Common myeloid progenitor, CD34-positive (primary cell): Measurements from ENCODE around the gene BTK.
A peak's percentile ranks its signal among the peaks of the same experiment; 100 is the strongest.

Experiments used
- CTCF ChIA-PET: fragments of 350-600 bp; sonication (Branson Sonifier 250); formaldehyde crosslinking; loops from one replicate; lab custom pipeline; 2021; ENCODE audit warnings: antibody characterized with exemption; lab: Charles Lee
- POLR2A ChIA-PET: fragments of 350-600 bp; sonication (Branson Sonifier 250); formaldehyde crosslinking; loops from one replicate; lab custom pipeline; 2021; ENCODE audit warnings: antibody characterized with exemption; lab: Charles Lee
- DNase-seq, 3 donors: peaks; one replicate each; pipeline versions ENCODE4 v3.0.0 to v3.0.0-alpha.2; 2013
- H3K27ac ChIP-seq, 2 experiments: 1 replicate in 1 of 2; 2 replicates in 1 of 2; pipeline ENCODE4 v1.7.0; 2013; ENCODE audit warnings: inconsistent platforms in 2 of 2, low read length in 2 of 2, mild to moderate bottlenecking in 2 of 2, low read depth in 1 of 2, moderate library complexity in 1 of 2; ENCODE audit not compliant: severe bottlenecking in 2 of 2, insufficient read depth in 1 of 2, poor library complexity in 1 of 2
- H3K27me3 ChIP-seq, 5 experiments: replicated peaks in 2 of 5; 1 replicate in 3 of 5; 2 replicates in 2 of 5; pipeline versions ENCODE4 v1.6.1 to v1.7.0; 2013; ENCODE audit warnings: low read length in 4 of 5, mild to moderate bottlenecking in 2 of 5, moderate library complexity in 2 of 5, inconsistent platforms in 1 of 5; ENCODE audit not compliant: insufficient read depth in 5 of 5, control insufficient read depth in 4 of 5
- H3K36me3 ChIP-seq, 4 experiments: 1 replicate in 2 of 4; 2 replicates in 2 of 4; pipeline versions ENCODE4 v1.6.1 to v1.7.0; 2013; ENCODE audit warnings: low read length in 3 of 4, control low read depth in 1 of 4, mild to moderate bottlenecking in 1 of 4; ENCODE audit not compliant: control insufficient read depth in 4 of 4, insufficient read depth in 4 of 4
- H3K4me1 ChIP-seq, 4 experiments: 1 replicate in 3 of 4; 2 replicates in 1 of 4; pipeline versions ENCODE4 v1.6.1 to v1.7.1; 2013; ENCODE audit warnings: low read length in 3 of 4, mild to moderate bottlenecking in 3 of 4, control low read depth in 1 of 4, inconsistent platforms in 1 of 4, moderate library complexity in 1 of 4; ENCODE audit not compliant: control insufficient read depth in 4 of 4, insufficient read depth in 4 of 4; ENCODE audit errors: control extremely low read depth in 1 of 4
- H3K4me3 ChIP-seq, 7 experiments: 1 replicate in 4 of 7; 2 replicates in 3 of 7; pipeline versions ENCODE4 v1.5.1 to v1.7.0; 2013; ENCODE audit warnings: mild to moderate bottlenecking in 7 of 7, low read length in 6 of 7, moderate library complexity in 6 of 7, inconsistent platforms in 2 of 7, low read depth in 2 of 7, control low read depth in 1 of 7; ENCODE audit not compliant: insufficient read depth in 4 of 7, control insufficient read depth in 1 of 7; ENCODE audit errors: extremely low read depth in 1 of 7
- H3K9me3 ChIP-seq, 5 experiments: 1 replicate in 4 of 5; 2 replicates in 1 of 5; pipeline versions ENCODE4 v1.6.1 to v1.7.1; 2013; ENCODE audit warnings: low read length in 4 of 5, mild to moderate bottlenecking in 2 of 5, inconsistent platforms in 1 of 5, low read depth in 1 of 5, moderate library complexity in 1 of 5; ENCODE audit not compliant: control insufficient read depth in 4 of 5, insufficient read depth in 2 of 5; ENCODE audit errors: control extremely low read depth in 1 of 5
- WGBS: methylation state at CpG from one replicate; pipeline ENCODE4 v1.1.5; 2013; ENCODE audit not compliant: insufficient coverage; 5-methylcytosine and 5-hydroxymethylcytosine counted together

BTK gene

DNA sequence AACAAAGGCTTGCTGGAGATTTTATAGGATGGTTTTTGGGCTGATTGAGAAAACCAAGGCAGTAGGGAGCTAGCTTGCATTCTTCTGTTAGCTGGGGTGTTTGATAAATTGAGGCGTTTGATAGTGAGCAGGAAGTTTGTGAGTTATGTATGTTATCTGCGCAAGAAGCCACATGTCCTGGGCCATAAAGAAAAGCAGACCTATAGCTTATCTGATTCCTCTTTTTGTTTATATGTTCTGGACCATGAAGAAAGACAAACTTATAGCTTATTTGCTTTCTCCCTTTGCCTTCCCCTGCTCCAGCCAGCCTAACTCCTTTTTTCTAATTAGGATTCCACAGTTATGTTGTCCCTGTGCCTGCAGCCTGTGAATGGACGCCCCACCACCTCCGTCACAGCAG, 31.2 kb upstream of the BTK start:
- H3K9me3 ChIP-seq = no peaks in the 10 kb centered on the region
- DNase-seq = no peak
- H3K4me1 ChIP-seq = peaks cover 0 to 14% (median 4%) of the 10 kb centered on the region in 4 experiments
- WGBS = 65% methylated on average over 2 of the region's 4 CpGs
- peaks cover 0 to 13% (median 0%) of the 10 kb centered on the region in 5 experiments for H3K27me3 ChIP-seq
- ChIA-PET CTCF (interaction anchor here (1.1 to 2.8 kb wide), 2 partner anchors 14 to 178 kb away, joined by 5 to 18 read pairs; no protein-coding TSS in a partner anchor), POLR2A (interaction anchor here (1.8 kb wide), 1 partner anchor 10 kb away, joined by 7 read pairs; the partner anchor contains the start of genes GLA and HNRNPH2)
- peaks cover 0 to 9% (median 3%) of the 10 kb centered on the region in 4 experiments for H3K36me3 ChIP-seq
- no peak overlapping the region for H3K27ac ChIP-seq
- H3K4me3 ChIP-seq = no peak overlapping the region

DNA sequence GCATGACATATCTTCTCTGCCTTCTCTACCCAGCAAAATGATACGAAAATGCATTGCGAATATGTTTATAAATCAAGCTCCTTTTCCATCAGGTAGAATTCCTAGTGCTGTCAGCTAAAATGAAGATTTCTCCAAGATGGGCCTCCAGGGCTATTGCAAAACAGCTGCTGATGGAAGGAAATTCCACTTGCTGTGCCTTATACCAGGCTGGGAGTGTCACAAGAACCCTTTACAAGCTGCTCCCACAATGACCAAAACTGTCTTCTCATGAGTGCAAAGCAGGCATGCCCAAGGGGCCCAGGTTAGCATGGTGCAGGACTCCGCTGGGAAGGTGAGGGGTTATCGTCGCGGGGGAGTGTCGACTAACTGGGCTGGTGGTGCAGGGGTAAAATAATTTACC, 30.7 kb upstream of the BTK start:
- no peak for DNase-seq
- 90% methylated on average over 7 of the region's 7 CpGs for WGBS
- H3K27ac ChIP-seq = no peak overlapping the region
- peaks cover 0 to 14% (median 3%) of the 10 kb centered on the region in 4 experiments for H3K36me3 ChIP-seq
- ChIA-PET POLR2A (interaction anchor here (0.7 kb wide), 1 partner anchor 325 kb away, joined by 3 read pairs; no protein-coding TSS in a partner anchor), CTCF (interaction anchor here (1.1 to 2.8 kb wide), 2 partner anchors 14 to 178 kb away, joined by 5 to 18 read pairs; no protein-coding TSS in a partner anchor)
- H3K4me1 ChIP-seq = peaks cover 0 to 14% (median 4%) of the 10 kb centered on the region in 4 experiments
- H3K4me3 ChIP-seq = no peak overlapping the region
- no peaks in the 10 kb centered on the region for H3K9me3 ChIP-seq
- peaks cover 0 to 13% (median 0%) of the 10 kb centered on the region in 5 experiments for H3K27me3 ChIP-seq

DNA sequence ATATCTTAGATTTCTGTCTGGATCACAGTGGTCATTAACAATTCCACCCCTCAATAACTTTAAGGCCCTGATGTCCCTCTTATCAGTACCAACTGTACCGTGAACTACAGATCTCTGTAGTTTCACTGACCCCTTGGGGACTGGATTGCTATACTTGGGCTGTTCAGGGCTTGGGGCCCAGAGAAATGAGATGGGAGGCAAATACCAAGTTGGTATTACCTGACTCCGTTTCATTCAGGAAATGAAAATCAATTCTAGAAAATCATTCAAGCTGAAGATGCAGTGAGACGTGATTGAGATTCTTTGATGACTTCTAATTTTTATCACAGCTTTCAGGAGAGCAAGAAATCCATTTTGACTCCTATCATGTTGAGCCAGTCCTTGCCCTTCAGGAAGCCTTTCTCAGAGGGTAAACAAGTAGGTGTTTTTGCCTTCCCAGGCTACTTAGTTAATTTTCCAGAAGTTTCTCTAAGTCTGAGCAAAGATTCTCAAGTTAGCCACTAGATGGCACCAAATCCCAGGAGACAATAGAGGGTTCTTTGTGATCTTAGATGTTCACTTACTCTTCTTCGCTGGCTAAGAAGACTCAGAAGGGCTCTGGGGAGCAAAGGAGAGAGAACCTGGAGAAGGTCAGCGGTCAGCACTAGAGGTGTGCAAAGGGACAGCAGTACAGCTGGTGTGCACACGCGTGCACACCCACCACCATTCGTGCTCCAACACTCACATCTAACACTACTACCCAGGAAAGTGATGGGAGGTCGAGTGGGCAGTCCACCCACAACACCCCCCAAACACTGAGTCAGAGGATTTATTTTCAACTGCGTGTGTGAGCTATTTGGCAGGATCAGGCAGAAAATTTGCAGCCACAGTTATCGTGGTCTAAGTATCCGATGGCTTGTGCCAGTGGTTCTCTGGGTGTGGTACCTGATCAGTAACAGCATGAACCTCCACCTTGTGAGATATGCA, 29.5 kb upstream of the BTK start:
- DNase-seq = peak; percentile 75 to 89 (median 84)
- Histone ChIP-seq H3K27me3 (peaks cover 0 to 13% (median 0%) of the 10 kb centered on the region in 5 experiments), H3K4me1 (peaks cover 0 to 19% (median 7%) of the 10 kb centered on the region in 4 experiments), H3K36me3 (peaks cover 0 to 14% (median 4%) of the 10 kb centered on the region in 4 experiments), H3K4me3 (no peak overlapping the region), H3K9me3 (no peaks in the 10 kb centered on the region), H3K27ac (no peak overlapping the region)
- ChIA-PET POLR2A (interaction anchor here (0.7 kb wide), 1 partner anchor 323 kb away, joined by 3 read pairs; no protein-coding TSS in a partner anchor), CTCF (interaction anchor here (0.7 to 2.8 kb wide), 5 partner anchors 74 to 388 kb away, joined by 3 to 18 read pairs (median 4); no protein-coding TSS in a partner anchor)
- WGBS = 67% methylated on average over 9 of the region's 12 CpGs

DNA sequence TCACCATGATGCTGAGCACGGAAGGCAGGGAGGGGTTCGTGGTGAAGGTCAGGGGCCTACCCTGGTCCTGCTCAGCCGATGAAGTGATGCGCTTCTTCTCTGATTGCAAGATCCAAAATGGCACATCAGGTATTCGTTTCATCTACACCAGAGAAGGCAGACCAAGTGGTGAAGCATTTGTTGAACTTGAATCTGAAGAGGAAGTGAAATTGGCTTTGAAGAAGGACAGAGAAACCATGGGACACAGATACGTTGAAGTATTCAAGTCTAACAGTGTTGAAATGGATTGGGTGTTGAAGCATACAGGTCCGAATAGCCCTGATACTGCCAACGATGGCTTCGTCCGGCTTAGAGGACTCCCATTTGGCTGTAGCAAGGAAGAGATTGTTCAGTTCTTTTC, 26.0 kb upstream of the BTK start:
- Histone ChIP-seq H3K27ac (no peak overlapping the region), H3K4me3 (no peak overlapping the region), H3K4me1 (peaks cover 0 to 20% (median 9%) of the 10 kb centered on the region in 4 experiments), H3K9me3 (peaks cover 0 to 3% (median 0%) of the 10 kb centered on the region in 5 experiments), H3K36me3 (peaks cover 0 to 14% (median 4%) of the 10 kb centered on the region in 4 experiments), H3K27me3 (no peaks in the 10 kb centered on the region)
- ChIA-PET POLR2A (no interaction called here), CTCF (interaction anchor here (0.6 kb wide), 1 partner anchor 17 kb away, joined by 3 read pairs; no protein-coding TSS in a partner anchor)
- DNase-seq = no peak
- WGBS = 89% methylated on average over 10 of the region's 10 CpGs

DNA sequence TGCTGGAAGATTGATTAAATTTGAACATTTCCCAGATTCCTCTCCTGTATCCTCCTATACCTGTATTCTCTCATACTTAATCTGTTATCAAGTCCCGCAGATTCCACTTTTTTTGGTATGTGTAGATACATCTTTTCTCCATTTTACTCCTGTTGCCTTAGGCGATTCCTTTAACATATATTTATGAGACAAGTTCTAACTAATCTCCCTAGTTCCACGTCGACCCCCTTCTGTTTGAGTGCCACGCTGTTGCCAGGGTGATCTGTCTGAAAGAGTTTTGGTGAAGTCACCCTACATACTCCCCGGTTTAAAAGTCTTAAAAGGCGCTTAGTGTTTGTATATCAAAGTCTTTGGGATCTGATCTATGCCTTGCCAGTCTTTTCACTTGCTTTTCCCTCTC, 24.5 kb upstream of the BTK start:
- ChIA-PET CTCF (no interaction called here), POLR2A (no interaction called here)
- WGBS = 60% methylated on average over 2 of the region's 7 CpGs
- H3K27ac ChIP-seq = peak overlapping the region in 1 of 2 experiments; percentile 61
- H3K4me3 ChIP-seq = peak overlapping the region in 2 of 7 experiments; percentile 17 to 96
- peaks cover 0 to 14% (median 4%) of the 10 kb centered on the region in 4 experiments for H3K36me3 ChIP-seq
- peak in 2 of 3 donors; percentile 45 to 53 for DNase-seq
- peaks cover 0 to 28% (median 12%) of the 10 kb centered on the region in 4 experiments for H3K4me1 ChIP-seq
- H3K27me3 ChIP-seq = no peaks in the 10 kb centered on the region
- peaks cover 0 to 3% (median 0%) of the 10 kb centered on the region in 5 experiments for H3K9me3 ChIP-seq

DNA sequence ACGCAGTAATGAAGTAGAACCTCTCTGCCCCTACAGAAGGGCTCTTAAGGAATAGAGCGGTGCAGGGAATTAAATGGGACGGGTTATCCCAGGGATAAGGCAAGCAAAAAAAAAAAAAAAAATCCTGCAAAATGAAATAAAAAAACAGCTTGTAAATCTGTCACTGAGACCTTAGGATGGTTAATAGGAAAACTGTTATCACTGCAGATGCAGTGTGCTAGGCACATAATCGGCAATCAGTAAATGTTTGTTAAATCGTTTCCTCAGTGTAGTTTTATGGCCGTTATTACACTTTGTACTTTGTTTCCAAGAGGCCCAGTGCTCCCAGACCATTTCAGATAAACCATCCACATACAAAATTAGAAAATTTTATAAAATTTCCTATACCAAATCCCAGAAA, 23.1 kb upstream of the BTK start:
- DNase-seq = no peak
- ChIA-PET CTCF (interaction anchor here (0.6 kb wide), 1 partner anchor 41 kb away, joined by 4 read pairs; no protein-coding TSS in a partner anchor), POLR2A (no interaction called here)
- WGBS = 92% methylated on average over 2 of the region's 6 CpGs
- Histone ChIP-seq H3K27ac (peak overlapping the region; percentile 96 to 98), H3K4me3 (peak overlapping the region in 6 of 7 experiments; percentile 68 to 96 (median 74)), H3K36me3 (peaks cover 0 to 14% (median 4%) of the 10 kb centered on the region in 4 experiments), H3K9me3 (peaks cover 0 to 3% (median 0%) of the 10 kb centered on the region in 5 experiments), H3K4me1 (peaks cover 0 to 28% (median 12%) of the 10 kb centered on the region in 4 experiments), H3K27me3 (no peaks in the 10 kb centered on the region)
